ENCODE measurements around the gene KCNA2.

DNA sequence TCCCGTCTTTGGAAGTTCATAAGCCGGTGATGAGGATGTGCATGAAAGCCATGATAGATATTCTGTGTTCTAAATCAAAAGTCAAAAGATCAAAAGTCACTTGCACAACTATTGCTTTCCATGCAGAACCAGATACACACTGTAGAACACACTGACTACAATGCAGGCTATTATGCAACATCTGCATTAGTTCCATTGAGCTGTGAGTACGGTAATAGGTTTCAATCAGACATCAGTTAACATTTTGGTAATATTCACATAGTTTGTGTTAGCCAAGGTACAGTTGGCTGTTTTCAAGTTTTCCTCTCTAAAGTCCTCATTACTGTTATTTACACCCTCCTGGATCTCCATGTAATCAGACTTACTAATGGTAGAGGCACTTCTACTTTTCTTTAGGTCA, 3.1 kb downstream of the KCNA2 start:
- no peak for TF ChIP-seq POLR2AphosphoS5 (IDR thresholded peaks at IDR 0.05)
- no peak for TF ChIP-seq CTCF (IDR thresholded peaks at IDR 0.05)
- TF ChIP-seq POLR2A (IDR thresholded peaks at IDR 0.05) = no peak

All from prostate gland (tissue), 2 donors.